ENCODE data around the gene CLECL1.

- TF ChIP-seq EZH2 (IDR thresholded peaks at IDR 0.05; ENCODE audit: insufficient read depth, low read length), result no peak
- no peak for TF ChIP-seq CTCF (IDR thresholded peaks at IDR 0.05; ENCODE audit: insufficient read depth, low read depth, low read length)
Measured at GRCh38 chr12:9776781-9777180, 43.9 kb upstream of the CLECL1 start.

Data from astrocyte (in vitro differentiated cells and primary cell).